DMS153 treated with DMSO at 0.1 percent for 48 hours (cell line): ENCODE data around the gene BANK1.

ENCODE experiments used
- DNase-seq: peaks from one replicate; lab custom pipeline; 2025; ENCODE audit not compliant: unreplicated experiment; lab: John Stamatoyannopoulos, UW

The BANK1 gene

GRCh38 chr4:101807351-101807750 is 16.8 kb downstream of the BANK1 start:
- DNase-seq, result no peak

- no peak for DNase-seq
Measured at GRCh38 chr4:101813604-101814003, 23.1 kb downstream of the BANK1 start.

- DNase-seq, result no peak
Measured at GRCh38 chr4:101818362-101818761, 27.8 kb downstream of the BANK1 start.

- no peak for DNase-seq
Measured at GRCh38 chr4:101823864-101824263, 33.3 kb downstream of the BANK1 start.

GRCh38 chr4:101824500-101824899 is 34.0 kb downstream of the BANK1 start:
- DNase-seq, result no peak

GRCh38 chr4:101825953-101826352 is 35.4 kb downstream of the BANK1 start:
- DNase-seq, result no peak

GRCh38 chr4:101831816-101832215 is 41.3 kb downstream of the BANK1 start:
- no peak for DNase-seq

- no peak for DNase-seq
Measured at GRCh38 chr4:101833480-101833879, 43.0 kb downstream of the BANK1 start.

- DNase-seq, result peak; percentile 70
Measured at GRCh38 chr4:101835121-101835904, 44.8 kb downstream of the BANK1 start.

- DNase-seq, result no peak
Measured at GRCh38 chr4:101843054-101843453, 52.5 kb downstream of the BANK1 start.

GRCh38 chr4:101846550-101846949 is 56.0 kb downstream of the BANK1 start:
- DNase-seq, result no peak

GRCh38 chr4:101850698-101851097 is 60.2 kb downstream of the BANK1 start:
- no peak for DNase-seq

- no peak for DNase-seq
Measured at GRCh38 chr4:101851672-101852071, 61.1 kb downstream of the BANK1 start.

- no peak for DNase-seq
Measured at GRCh38 chr4:101853028-101853427, 62.5 kb downstream of the BANK1 start.

GRCh38 chr4:101853691-101854090 is 63.2 kb downstream of the BANK1 start:
- DNase-seq, result no peak

- DNase-seq, result no peak
Measured at GRCh38 chr4:101855239-101855638, 64.7 kb downstream of the BANK1 start.

GRCh38 chr4:101856149-101856548 is 65.6 kb downstream of the BANK1 start:
- DNase-seq, result no peak

GRCh38 chr4:101857176-101857575 is 66.6 kb downstream of the BANK1 start:
- no peak for DNase-seq

GRCh38 chr4:101858641-101859040 is 68.1 kb downstream of the BANK1 start:
- DNase-seq, result no peak

GRCh38 chr4:101862595-101862994 is 72.1 kb downstream of the BANK1 start:
- no peak for DNase-seq

- no peak for DNase-seq
Measured at GRCh38 chr4:101864660-101865059, 74.1 kb downstream of the BANK1 start.

GRCh38 chr4:101865501-101866062 is 75.1 kb downstream of the BANK1 start:
- no peak for DNase-seq

- DNase-seq, result no peak
Measured at GRCh38 chr4:101870874-101871273, 80.3 kb downstream of the BANK1 start.
